K562 (cell line): ENCODE data around the gene KIRREL1. TPM values are rescaled to one million over a fixed set of nuclear protein-coding genes. Genes with fewer than 3 reads are reported as not detected.

Experiments used
- ATAC-seq: fragments of 200-7000 bp; cut with Tn5 transposase; 3 replicates; pipeline ENCODE4 v1.9.1; 2020; ENCODE audit warnings: moderate library complexity
- BruUV-seq: library from RNA; stranded (reverse); fragments of 400-500 nt; replicated peaks from 2 replicates; lab custom pipeline; 2021; lab: Mats Ljungman, UMichigan
- CTCF ChIA-PET: fragments of 300-600 bp; formaldehyde crosslinking; extraction: SDS; loops from one replicate; lab custom pipeline; 2021; ENCODE audit warnings: low intra/inter-chr PET ratio; lab: Yijun Ruan, JAX
- POLR2A ChIA-PET: fragments of 300-600, 350-650 bp; sonication (Branson Sonifier 250); formaldehyde crosslinking; extraction: SDS; loops from one replicate; lab custom pipeline; 2021; ENCODE audit warnings: antibody characterized with exemption, inconsistent platforms; lab: Yijun Ruan, JAX
- DNase-seq, 4 experiments: peaks; one replicate each; pipeline versions ENCODE4 v3.0.0 to v3.0.0-alpha.2; 2011 to 2018; ENCODE audit warnings: low spot score in 3 of 4, mixed read lengths in 3 of 4; ENCODE audit errors: extremely low read depth in 1 of 4
- FAIRE-seq: peaks from 2 replicates; lab custom pipeline; 2011; peaks lifted over from hg19 to GRCh38; lab: Jason Lieb, UNC
- H2AFZ ChIP-seq: 2 replicates; pipeline ENCODE4 v1.6.0; 2011; ENCODE audit warnings: low read depth, low read length, control low read depth, inconsistent platforms
- H3K27ac ChIP-seq: fragments of 200-600 bp; 3 replicates; pipeline ENCODE4 v1.8.0; 2011; ENCODE audit warnings: low read depth, mild to moderate bottlenecking, control low read depth, inconsistent platforms, low read length, moderate library complexity, mixed read lengths; ENCODE audit errors: extremely low read depth
- H3K27me3 ChIP-seq, 2 experiments: fragments of 300-600 bp in 1 of 2; 2 replicates in 1 of 2; 3 replicates in 1 of 2; pipeline versions ENCODE4 v1.6.0 to v1.8.0; 2011; ENCODE audit warnings: inconsistent platforms in 2 of 2, low read length in 2 of 2, mild to moderate bottlenecking in 1 of 2, mixed read lengths in 1 of 2, moderate library complexity in 1 of 2; ENCODE audit not compliant: control insufficient read depth in 2 of 2, insufficient read depth in 2 of 2
- H3K36me3 ChIP-seq: fragments of 300-600 bp; 3 replicates; pipeline ENCODE4 v1.8.0; 2011; ENCODE audit warnings: mild to moderate bottlenecking, low read length, inconsistent platforms; ENCODE audit not compliant: control insufficient read depth, insufficient read depth
- H3K4me1 ChIP-seq, 2 experiments: fragments of 200-600 bp in 1 of 2; replicated peaks in 1 of 2; 2 replicates in 1 of 2; 3 replicates in 1 of 2; pipeline versions ENCODE4 v1.5.1 to v1.8.0; 2011; ENCODE audit warnings: inconsistent platforms in 2 of 2, low read length in 2 of 2, mild to moderate bottlenecking in 1 of 2, mixed read lengths in 1 of 2, moderate library complexity in 1 of 2; ENCODE audit not compliant: control insufficient read depth in 2 of 2, insufficient read depth in 2 of 2
- H3K4me2 ChIP-seq: 2 replicates; pipeline ENCODE4 v1.6.1; 2011; ENCODE audit warnings: low read length, control low read depth, inconsistent platforms, mixed read lengths; ENCODE audit not compliant: insufficient read depth
- H3K4me3 ChIP-seq: fragments of 200-600 bp; sonication (generic), shearing (Covaris generic); 2 replicates; pipeline ENCODE4 v1.5.1; 2016; ENCODE audit warnings: control low read depth, inconsistent platforms
- H3K79me2 ChIP-seq: fragments of 200-600 bp; 3 replicates; pipeline ENCODE4 v1.8.0; 2011; ENCODE audit warnings: low read length, inconsistent platforms; ENCODE audit not compliant: control insufficient read depth, insufficient read depth
- H3K9ac ChIP-seq, 2 experiments: 2 replicates each; pipeline versions ENCODE4 v1.6.0 to v1.6.1; 2011; ENCODE audit warnings: low read depth in 2 of 2, low read length in 2 of 2, control low read depth in 1 of 2, inconsistent platforms in 1 of 2, mild to moderate bottlenecking in 1 of 2, mixed read lengths in 1 of 2; ENCODE audit not compliant: insufficient read depth in 1 of 2
- H3K9me1 ChIP-seq: one replicate; pipeline ENCODE4 v1.6.0; 2011; ENCODE audit warnings: inconsistent platforms, mild to moderate bottlenecking, low read length, moderate library complexity; ENCODE audit not compliant: control insufficient read depth, insufficient read depth
- H3K9me3 ChIP-seq: replicated peaks from 2 replicates; pipeline ENCODE4 v1.5.1; 2011; ENCODE audit warnings: low read depth, low read length, inconsistent platforms; ENCODE audit not compliant: control insufficient read depth, insufficient read depth
- H4K20me1 ChIP-seq: replicated peaks from 2 replicates; pipeline ENCODE4 v1.6.1; 2011; ENCODE audit warnings: low read length, inconsistent platforms, mixed read lengths; ENCODE audit not compliant: control insufficient read depth, insufficient read depth
- DDX20 ChIP-seq: fragments of 450-650 bp; IDR thresholded peaks from 2 replicates; pipeline ENCODE4 v1.6.1; 2016; ENCODE audit warnings: missing genetic modification characterization, low read depth, mild to moderate bottlenecking, missing compliant biosample characterization, moderate library complexity
- ETV1 ChIP-seq: fragments of 450-650 bp; conservative IDR thresholded peaks from 2 replicates; pipeline ENCODE4 v1.6.1; 2016; ENCODE audit warnings: missing genetic modification characterization, control low read depth, low read depth, missing compliant biosample characterization
- KHSRP ChIP-seq: fragments of 450-650 bp; IDR thresholded peaks from 2 replicates; pipeline ENCODE4 v1.6.1; 2017
- MAFK ChIP-seq: IDR thresholded peaks from 2 replicates; pipeline ENCODE4 v1.6.1; 2011; ENCODE audit warnings: low read length, improper control_type of control experiment
- NFXL1 ChIP-seq: fragments of 450-650 bp; formaldehyde crosslinking; IDR thresholded peaks from 2 replicates; pipeline ENCODE4 v1.4.0; 2021; ENCODE audit warnings: mild to moderate bottlenecking
- NR2C1 ChIP-seq, 2 experiments: fragments of 450-650 bp; IDR thresholded peaks; 2 replicates each; pipeline ENCODE4 v1.6.1; 2017; ENCODE audit warnings: mild to moderate bottlenecking in 2 of 2, antibody characterized with exemption in 1 of 2, inconsistent platforms in 1 of 2, missing compliant biosample characterization in 1 of 2, missing genetic modification characterization in 1 of 2
- RBM34 ChIP-seq: fragments of 200-400 bp; formaldehyde crosslinking; IDR thresholded peaks from 2 replicates; pipeline ENCODE4 v1.6.1; 2018; ENCODE audit warnings: low read length, borderline replicate concordance; ENCODE audit not compliant: insufficient read depth
- RBM39 ChIP-seq: fragments of 200-400 bp; formaldehyde crosslinking; optimal IDR thresholded peaks from 2 replicates; pipeline ENCODE3; 2018; ENCODE audit warnings: low read depth, low read length
- SMARCA5 ChIP-seq: fragments of 450-650 bp; IDR thresholded peaks from 2 replicates; pipeline ENCODE4 v1.6.1; 2016
- SNRNP70 ChIP-seq: fragments of 200-400 bp; formaldehyde crosslinking; optimal IDR thresholded peaks from 2 replicates; pipeline ENCODE3; 2017; ENCODE audit warnings: low read depth, low read length
- ZBTB26 ChIP-seq: fragments of 450-650 bp; formaldehyde crosslinking; IDR thresholded peaks from 2 replicates; pipeline ENCODE4 v1.4.0; 2022; ENCODE audit warnings: missing genetic modification characterization
- ZBTB33 ChIP-seq: sonication (generic); formaldehyde crosslinking; IDR thresholded peaks from 2 replicates; pipeline ENCODE4 v1.8.1; 2023; ENCODE audit warnings: mild to moderate bottlenecking, missing genetic modification reagents
- ZNF121 ChIP-seq: sonication (generic); formaldehyde crosslinking; conservative IDR thresholded peaks from 2 replicates; pipeline ENCODE4 v1.8.0; 2022; ENCODE audit warnings: missing genetic modification reagents
- ZNF354B ChIP-seq: fragments of 250-450 bp; sonication (Bioruptor Pico); IDR thresholded peaks from 2 replicates; pipeline ENCODE4 v1.4.0; 2020
- WGBS: fragments of 100-300 bp; shearing (Covaris generic); methylation state at CpG from one replicate; pipeline ENCODE4 v1.1.6; 2016; ENCODE audit warnings: low coverage, mixed read lengths; ENCODE audit not compliant: insufficient coverage; ENCODE audit errors: missing lambda C conversion rate; 5-methylcytosine and 5-hydroxymethylcytosine counted together
- in situ Hi-C: fragments of 300-500 bp; cut with MboI; formaldehyde crosslinking; loops from 4 replicates; pipeline ENCODE4 v1.15.0; 2018; ENCODE audit warnings: inconsistent platforms, mixed read lengths
- intact Hi-C: fragments of 100-400 bp; cut with micrococcal nuclease; formaldehyde crosslinking; loops from 2 replicates; pipeline ENCODE4 v1.14.2; 2022
- polyA plus RNA-seq, 8 experiments: library from polyadenylated mRNA; depleted of rRNA in 4 of 8; stranded (reverse) in 5 of 8; unstranded in 3 of 8; fragments of >200 nt; fragmentation: Nextera tagmentation in 2 of 8; fragmentation: Illumina TruSeq in 1 of 8; extraction: Ambion mirVana in 2 of 8; extraction: Trizol in 1 of 8; gene quantifications; 2 replicates each; pipeline versions ENCODE4 v1.2.1 to v1.2.3, GENCODE V29; 2011 to 2014; ENCODE audit warnings: inconsistent platforms in 1 of 8, missing spikeins in 1 of 8
- total RNA-seq, 7 experiments: library from RNA; depleted of rRNA in 6 of 7; stranded (reverse); fragments of >200 nt in 6 of 7; fragmentation: Illumina TruSeq in 2 of 7; extraction: Trizol in 2 of 7; gene quantifications; 2 replicates each; pipeline versions ENCODE4 v1.2.1 to v1.2.3, GENCODE V29; 2011 to 2021; ENCODE audit warnings: low replicate concordance in 1 of 7

The KIRREL1 gene
- total and polyA plus RNA-seq, 9 of the 15 experiments (the other 6 are each of a cell fraction or from before 2014, with no cell fraction given) = under 0.01 to 0.22 (median 0.03) TPM; not detected in 3

- no peaks in the 10 kb centered on the region for H3K9me3 ChIP-seq
- in situ Hi-C loops (no loop called here), intact Hi-C loops (no loop called here)
- 0% methylated on average over 3 of the region's 3 CpGs for WGBS
- H3K79me2 ChIP-seq = no peaks in the 10 kb centered on the region
- no peaks in the 10 kb centered on the region for H3K36me3 ChIP-seq
- H2AFZ ChIP-seq = no peak overlapping the region
- TF ChIP-seq RBM34 (no peak), DDX20 (tag) (no peak), ZNF354B (CRISPR knock-in tag) (no peak)
- no peak for DNase-seq
- no peak for FAIRE-seq
- no peaks in the 10 kb centered on the region for H4K20me1 ChIP-seq
- ATAC-seq = no peak
- H3K4me1 ChIP-seq = no peaks in the 10 kb centered on the region
- ChIA-PET POLR2A (no interaction called here), CTCF (no interaction called here)
- no peaks in the 10 kb centered on the region for H3K9me1 ChIP-seq
- no TSS peak for BruUV-seq
- H3K4me3 ChIP-seq = no peak overlapping the region
- H3K4me2 ChIP-seq = no peak overlapping the region
- no peak overlapping the region for H3K27ac ChIP-seq
- H3K9ac ChIP-seq = no peak overlapping the region
- peaks cover 4 to 25% of the 10 kb centered on the region in 2 experiments; a peak in 3 of 5 replicates for H3K27me3 ChIP-seq
Measured at GRCh38 chr1:158080066-158080465, 86.6 kb downstream of the KIRREL1 start.

GRCh38 chr1:158084336-158084735, 90.9 kb downstream of the KIRREL1 start:
- H3K9ac ChIP-seq = no peak overlapping the region
- no peak overlapping the region for H3K27ac ChIP-seq
- H3K27me3 ChIP-seq = peaks cover 3 to 7% of the 10 kb centered on the region in 2 experiments; a peak in 3 of 5 replicates
- no peaks in the 10 kb centered on the region for H4K20me1 ChIP-seq
- H3K4me1 ChIP-seq = no peaks in the 10 kb centered on the region
- no peak for FAIRE-seq
- H3K4me3 ChIP-seq = no peak overlapping the region
- ChIA-PET CTCF (no interaction called here), POLR2A (no interaction called here)
- H3K79me2 ChIP-seq = no peaks in the 10 kb centered on the region
- H3K4me2 ChIP-seq = no peak overlapping the region
- no peak for ATAC-seq
- H2AFZ ChIP-seq = no peak overlapping the region
- DNase-seq = no peak
- in situ Hi-C loops (no loop called here), intact Hi-C loops (no loop called here)
- WGBS = 3% methylated on average over 4 of the region's 8 CpGs
- no peaks in the 10 kb centered on the region for H3K9me3 ChIP-seq
- no TSS peak for BruUV-seq
- H3K36me3 ChIP-seq = no peaks in the 10 kb centered on the region
- H3K9me1 ChIP-seq = no peaks in the 10 kb centered on the region
- TF ChIP-seq NR2C1 (IDR thresholded peaks at IDR 0.05) (no peak), NR2C1 (tag; IDR thresholded peaks at IDR 0.05) (no peak), ZNF121 (CRISPR knock-in tag) (no peak), NFXL1 (CRISPR knock-in tag) (no peak), MAFK (no peak), RBM39 (no peak), ETV1 (tag) (no peak), SMARCA5 (no peak), KHSRP (no peak), ZBTB26 (CRISPR knock-in tag) (no peak), ZBTB33 (CRISPR knock-in tag) (no peak), SNRNP70 (no peak)
